Lower lobe of right lung (tissue), 2 donors: ENCODE data around the gene SLC4A3. TPM values are rescaled to one million over a fixed set of nuclear protein-coding genes. Genes with fewer than 3 reads are reported as not detected.
A peak's percentile ranks its signal among the peaks of the same experiment; 100 is the strongest.

ENCODE experiments used
- ATAC-seq, 2 donors: fragments of 200-7000 bp; cut with Tn5 transposase; one replicate each; pipeline ENCODE4 v1.9.1; 2020 to 2022; ENCODE audit warnings: mild to moderate bottlenecking in 2 of 2, moderate library complexity in 2 of 2
- DNase-seq: peaks from one replicate; pipeline ENCODE4 v3.0.0-alpha.2; 2020
- H3K27ac ChIP-seq: fragments of 200-600 bp; one replicate; pipeline ENCODE4 v1.8.0; 2022
- H3K27me3 ChIP-seq: fragments of 200-600 bp; one replicate; pipeline ENCODE4 v1.8.0; 2022; ENCODE audit warnings: low read depth
- H3K36me3 ChIP-seq: fragments of 200-600 bp; one replicate; pipeline ENCODE4 v1.8.0; 2022; ENCODE audit warnings: mild to moderate bottlenecking
- H3K4me1 ChIP-seq: fragments of 200-600 bp; one replicate; pipeline ENCODE4 v1.8.0; 2022
- H3K4me3 ChIP-seq: fragments of 200-600 bp; one replicate; pipeline ENCODE4 v1.8.0; 2022; ENCODE audit warnings: mild to moderate bottlenecking
- H3K9me3 ChIP-seq: fragments of 200-600 bp; one replicate; pipeline ENCODE4 v1.8.0; 2022
- CTCF ChIP-seq: fragments of 200-600 bp; IDR thresholded peaks from one replicate; pipeline ENCODE4 v1.8.0; 2022; ENCODE audit warnings: antibody characterized with exemption, mild to moderate bottlenecking
- intact Hi-C: fragments of 100-400 bp; cut with DNase I; formaldehyde crosslinking; loops from one replicate; pipeline ENCODE4 v1.11.0; 2022
- total RNA-seq: library from RNA; stranded (reverse); fragmentation: NEBNext Ultra II Directional; extraction: Animal tissue kit (Norgen Biotek cat#: 25700); gene quantifications from one replicate; pipeline ENCODE4 v1.2.1, GENCODE V29; 2021
- donor health status: DM: no; HTN: yes; CAD: no; lungs with severe emphysema.

The SLC4A3 gene
- total RNA-seq, 1 donor from 2014 or later: 1.0 TPM

GRCh38 chr2:219643788-219644398, 16.5 kb downstream of the SLC4A3 start:
- TF ChIP-seq CTCF: no peak
- H3K36me3 ChIP-seq: no peaks in the 10 kb centered on the region
- H3K27me3 ChIP-seq: peaks cover 3% of the 10 kb centered on the region
- no peak overlapping the region for H3K27ac ChIP-seq
- no peak overlapping the region for H3K4me3 ChIP-seq
- H3K9me3 ChIP-seq: no peaks in the 10 kb centered on the region
- intact Hi-C loops: loop anchor here (5.0 kb wide), 1 partner anchor 97 kb away; no protein-coding TSS in a partner anchor
- DNase-seq: no peak
- no peak for ATAC-seq
- peaks cover 23% of the 10 kb centered on the region for H3K4me1 ChIP-seq

- Histone ChIP-seq H3K4me1 (peaks cover 23% of the 10 kb centered on the region), H3K27ac (peak overlapping the region; percentile 49), H3K4me3 (no peak overlapping the region), H3K27me3 (peaks cover 3% of the 10 kb centered on the region), H3K36me3 (no peaks in the 10 kb centered on the region), H3K9me3 (no peaks in the 10 kb centered on the region)
- intact Hi-C loops: loop anchor here (5.0 kb wide), 1 partner anchor 98 kb away; no protein-coding TSS in a partner anchor
- ATAC-seq (peak; percentile 63 to 70), DNase-seq (peak; percentile 72)
- no peak for TF ChIP-seq CTCF
Observed at GRCh38 chr2:219644801-219645480, 17.5 kb downstream of the SLC4A3 start.

GRCh38 chr2:219645631-219646527, 18.4 kb downstream of the SLC4A3 start:
- no peaks in the 10 kb centered on the region for H3K9me3 ChIP-seq
- intact Hi-C loops: no loop called here
- H3K4me3 ChIP-seq: no peak overlapping the region
- peaks cover 3% of the 10 kb centered on the region for H3K27me3 ChIP-seq
- no peaks in the 10 kb centered on the region for H3K36me3 ChIP-seq
- no peak overlapping the region for H3K27ac ChIP-seq
- no peak for TF ChIP-seq CTCF
- peak in 1 of 2 donors; percentile 25 for ATAC-seq
- no peak for DNase-seq
- H3K4me1 ChIP-seq: peaks cover 23% of the 10 kb centered on the region

- DNase-seq (no peak), ATAC-seq (no peak)
- Histone ChIP-seq H3K36me3 (no peaks in the 10 kb centered on the region), H3K27ac (no peak overlapping the region), H3K4me3 (no peak overlapping the region), H3K4me1 (peaks cover 13% of the 10 kb centered on the region), H3K27me3 (peaks cover 4% of the 10 kb centered on the region), H3K9me3 (no peaks in the 10 kb centered on the region)
- no peak for TF ChIP-seq CTCF
- intact Hi-C loops: no loop called here
Observed at GRCh38 chr2:219648176-219648575, 20.7 kb downstream of the SLC4A3 start.

- H3K27ac ChIP-seq: no peak overlapping the region
- peaks cover 13% of the 10 kb centered on the region for H3K4me1 ChIP-seq
- H3K36me3 ChIP-seq: no peaks in the 10 kb centered on the region
- TF ChIP-seq CTCF: no peak
- no peak for ATAC-seq
- no peak overlapping the region for H3K4me3 ChIP-seq
- H3K27me3 ChIP-seq: peaks cover 4% of the 10 kb centered on the region
- no peaks in the 10 kb centered on the region for H3K9me3 ChIP-seq
- intact Hi-C loops: no loop called here
- DNase-seq: no peak
Observed at GRCh38 chr2:219648963-219649362, 21.5 kb downstream of the SLC4A3 start.
